Parathyroid adenoma (tissue), 2 donors: Measurements from ENCODE around the gene ATXN2L.

ENCODE experiments used
- H2AFZ ChIP-seq: fragments of 300-600 bp; sonication (generic); one replicate; pipeline ENCODE4 v1.7.0; 2017; ENCODE audit warnings: antibody characterized with exemption, mild to moderate bottlenecking
- H3K27ac ChIP-seq: fragments of 300-600 bp; sonication (generic); one replicate; pipeline ENCODE4 v1.7.0; 2017
- H3K27me3 ChIP-seq: fragments of 300-600 bp; sonication (generic); one replicate; pipeline ENCODE4 v1.7.0; 2017; ENCODE audit warnings: low read length; ENCODE audit not compliant: control insufficient read depth, insufficient read depth
- H3K36me3 ChIP-seq: fragments of 300-600 bp; sonication (generic); one replicate; pipeline ENCODE4 v1.7.0; 2017; ENCODE audit warnings: low read length; ENCODE audit not compliant: control insufficient read depth, insufficient read depth
- H3K4me1 ChIP-seq: fragments of 300-600 bp; sonication (generic); one replicate; pipeline ENCODE4 v1.7.0; 2017; ENCODE audit warnings: control low read depth
- H3K4me2 ChIP-seq: fragments of 300-600 bp; sonication (generic); one replicate; pipeline ENCODE4 v1.7.0; 2017; ENCODE audit warnings: low read length
- H3K4me3 ChIP-seq: fragments of 300-600 bp; sonication (generic); one replicate; pipeline ENCODE4 v1.7.0; 2017; ENCODE audit warnings: low read depth, low read length
- H3K79me2 ChIP-seq: fragments of 300-600 bp; sonication (generic); one replicate; pipeline ENCODE4 v1.7.0; 2017; ENCODE audit warnings: control low read depth
- H3K9ac ChIP-seq: fragments of 300-600 bp; sonication (generic); one replicate; pipeline ENCODE4 v1.7.0; 2017; ENCODE audit warnings: mild to moderate bottlenecking
- H3K9me3 ChIP-seq: fragments of 300-600 bp; sonication (generic); one replicate; pipeline ENCODE4 v1.7.0; 2017; ENCODE audit warnings: low read length; ENCODE audit not compliant: control insufficient read depth
- CTCF ChIP-seq: fragments of 300-600 bp; sonication (generic); IDR thresholded peaks from one replicate; pipeline ENCODE4 v1.7.0; 2017; ENCODE audit warnings: antibody characterized with exemption, mild to moderate bottlenecking
- donor health status: primary hyperparathyroidism.

Gene ATXN2L

GRCh38 chr16:28878083-28878926 is 55.5 kb downstream of the ATXN2L start, which contains the start of gene ATP2A1:
TSS of gene ATP2A1 (plus strand) at chr16:28878488. CDS start at chr16:28878672, 184 bp downstream.
- H3K9me3 ChIP-seq, result no peaks in the 10 kb centered on the region
- H3K9ac ChIP-seq, result no peak within 1 kb of the TSS
- peak within 1 kb of the TSS; percentile 66 for H3K4me3 ChIP-seq
- H3K27me3 ChIP-seq, result no peaks in the 10 kb centered on the region
- peak within 1 kb of the TSS; percentile 99 for H3K4me2 ChIP-seq
- H3K79me2 ChIP-seq, result no peaks in the 10 kb centered on the region
- H3K4me1 ChIP-seq, result peaks cover 3% of the 10 kb centered on the region
- H3K27ac ChIP-seq, result no peak within 1 kb of the TSS
- no peaks in the 10 kb centered on the region for H3K36me3 ChIP-seq
- H2AFZ ChIP-seq, result peak within 1 kb of the TSS; percentile 90
- TF ChIP-seq CTCF, result no peak

- H3K36me3 ChIP-seq, result no peaks in the 10 kb centered on the region
- TF ChIP-seq CTCF, result no peak
- H3K27me3 ChIP-seq, result no peaks in the 10 kb centered on the region
- peak overlapping the region; percentile 66 for H3K4me3 ChIP-seq
- no peak overlapping the region for H3K9ac ChIP-seq
- H3K79me2 ChIP-seq, result no peaks in the 10 kb centered on the region
- peak overlapping the region; percentile 99 for H3K4me2 ChIP-seq
- H3K9me3 ChIP-seq, result no peaks in the 10 kb centered on the region
- no peak overlapping the region for H3K27ac ChIP-seq
- peak overlapping the region; percentile 90 for H2AFZ ChIP-seq
- peaks cover 3% of the 10 kb centered on the region for H3K4me1 ChIP-seq
These were observed 56.6 kb downstream of the ATXN2L start for GRCh38 chr16:28879261-28879840.

- no peaks in the 10 kb centered on the region for H3K79me2 ChIP-seq
- H3K9me3 ChIP-seq, result no peaks in the 10 kb centered on the region
- peak overlapping the region; percentile 90 for H2AFZ ChIP-seq
- H3K36me3 ChIP-seq, result no peaks in the 10 kb centered on the region
- H3K27ac ChIP-seq, result no peak overlapping the region
- TF ChIP-seq CTCF, result no peak
- peaks cover 3% of the 10 kb centered on the region for H3K4me1 ChIP-seq
- H3K4me2 ChIP-seq, result peak overlapping the region; percentile 99
- H3K27me3 ChIP-seq, result no peaks in the 10 kb centered on the region
- peak overlapping the region; percentile 66 for H3K4me3 ChIP-seq
- H3K9ac ChIP-seq, result no peak overlapping the region
These were observed 57.2 kb downstream of the ATXN2L start for GRCh38 chr16:28879841-28880588.

- Histone ChIP-seq H3K4me2 (peak overlapping the region; percentile 65), H3K9ac (no peak overlapping the region), H3K79me2 (no peaks in the 10 kb centered on the region), H3K27ac (no peak overlapping the region), H3K36me3 (no peaks in the 10 kb centered on the region), H2AFZ (peak overlapping the region; percentile 90), H3K4me3 (no peak overlapping the region), H3K9me3 (no peaks in the 10 kb centered on the region), H3K27me3 (no peaks in the 10 kb centered on the region), H3K4me1 (peaks cover 3% of the 10 kb centered on the region)
- TF ChIP-seq CTCF, result no peak
These were observed 57.8 kb downstream of the ATXN2L start for GRCh38 chr16:28880589-28880915.
